ENCODE data around the gene LPP.

Gene LPP

DNA sequence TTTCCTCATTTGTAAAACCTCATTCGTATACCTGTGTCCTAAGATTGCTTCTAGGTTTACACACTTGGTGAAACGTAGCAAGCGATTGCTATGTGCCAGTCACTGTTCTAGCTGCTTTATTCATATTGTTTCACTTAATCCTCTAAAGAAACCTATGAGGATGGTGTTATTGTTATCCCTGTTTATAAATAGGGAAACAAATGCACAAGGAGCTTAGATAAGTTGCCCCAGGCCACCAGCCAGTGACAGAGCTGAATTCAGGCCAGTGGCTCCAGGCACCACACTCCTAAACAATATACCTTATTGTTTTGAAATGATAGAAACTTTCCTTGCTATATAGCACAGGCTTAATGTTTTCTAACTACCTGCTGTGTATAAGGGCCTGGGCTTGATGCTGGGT, 44.0 kb downstream of the LPP start:
- no peak for DNase-seq

DNA sequence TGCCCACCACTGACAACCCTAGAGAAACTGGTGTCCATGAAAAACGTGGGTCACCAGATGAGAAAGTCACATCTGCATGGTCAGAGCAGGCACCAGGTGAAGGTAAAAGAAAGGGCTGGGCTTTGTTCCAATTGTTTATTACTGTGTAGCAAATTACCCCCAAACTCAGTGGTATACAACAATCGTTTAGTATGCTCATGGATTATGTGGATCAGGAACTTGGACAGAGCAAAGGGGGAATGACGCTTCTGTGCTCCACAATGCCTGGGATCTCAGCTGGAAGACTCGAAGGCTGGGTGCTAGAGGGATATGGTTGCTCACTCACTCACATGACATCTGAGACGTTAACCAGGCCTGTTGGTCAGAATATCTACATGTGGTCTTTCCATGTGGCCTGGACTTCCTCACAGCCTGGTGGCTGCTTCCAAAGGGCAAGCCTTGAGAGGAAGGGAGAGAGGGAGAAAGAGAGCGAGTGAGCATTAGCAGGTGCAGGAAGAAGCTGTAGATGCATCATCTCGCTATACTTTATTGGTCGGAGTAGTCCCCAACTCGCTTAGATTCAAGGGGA, 44.9 kb downstream of the LPP start:
- no peak for DNase-seq

DNA sequence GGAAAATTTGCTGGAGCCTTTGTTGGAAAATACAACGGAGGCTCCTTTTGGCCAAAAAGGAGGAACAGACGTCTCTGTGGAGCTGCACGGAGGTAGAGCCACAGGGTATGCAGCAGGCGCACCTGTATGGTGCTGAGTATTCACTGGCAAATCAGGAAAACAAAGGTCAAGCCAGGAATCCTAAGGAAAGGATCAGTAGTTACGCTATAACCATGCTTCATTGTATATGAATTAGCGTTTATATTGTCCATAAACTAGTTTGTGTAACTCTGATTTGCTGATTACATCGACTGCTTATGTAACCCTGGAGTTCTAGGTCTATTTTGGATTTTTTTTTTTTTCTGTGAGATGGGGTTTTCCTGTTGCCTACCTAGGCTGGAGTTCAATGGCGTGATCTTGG, 45.4 kb downstream of the LPP start:
- no peak for DNase-seq

DNA sequence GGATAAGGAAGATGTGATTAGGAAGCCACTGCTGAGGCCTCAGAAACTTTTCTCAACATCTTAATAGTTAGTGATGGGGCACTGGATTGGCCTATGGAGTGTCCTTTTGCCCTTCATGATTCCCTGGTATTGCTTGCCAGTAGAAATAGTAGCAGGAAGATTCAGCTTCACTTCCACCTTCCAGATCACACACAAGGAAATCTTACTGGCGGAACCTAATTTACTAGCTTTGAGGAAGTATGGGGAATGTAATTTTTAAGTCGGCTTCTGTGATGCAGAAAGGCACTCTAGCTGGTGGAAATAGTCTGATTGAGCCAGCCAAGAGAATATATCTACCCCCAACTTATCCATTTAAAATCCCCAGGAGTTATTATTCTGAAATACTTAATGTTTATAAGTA, 46.5 kb downstream of the LPP start:
- no peak for DNase-seq

DNA sequence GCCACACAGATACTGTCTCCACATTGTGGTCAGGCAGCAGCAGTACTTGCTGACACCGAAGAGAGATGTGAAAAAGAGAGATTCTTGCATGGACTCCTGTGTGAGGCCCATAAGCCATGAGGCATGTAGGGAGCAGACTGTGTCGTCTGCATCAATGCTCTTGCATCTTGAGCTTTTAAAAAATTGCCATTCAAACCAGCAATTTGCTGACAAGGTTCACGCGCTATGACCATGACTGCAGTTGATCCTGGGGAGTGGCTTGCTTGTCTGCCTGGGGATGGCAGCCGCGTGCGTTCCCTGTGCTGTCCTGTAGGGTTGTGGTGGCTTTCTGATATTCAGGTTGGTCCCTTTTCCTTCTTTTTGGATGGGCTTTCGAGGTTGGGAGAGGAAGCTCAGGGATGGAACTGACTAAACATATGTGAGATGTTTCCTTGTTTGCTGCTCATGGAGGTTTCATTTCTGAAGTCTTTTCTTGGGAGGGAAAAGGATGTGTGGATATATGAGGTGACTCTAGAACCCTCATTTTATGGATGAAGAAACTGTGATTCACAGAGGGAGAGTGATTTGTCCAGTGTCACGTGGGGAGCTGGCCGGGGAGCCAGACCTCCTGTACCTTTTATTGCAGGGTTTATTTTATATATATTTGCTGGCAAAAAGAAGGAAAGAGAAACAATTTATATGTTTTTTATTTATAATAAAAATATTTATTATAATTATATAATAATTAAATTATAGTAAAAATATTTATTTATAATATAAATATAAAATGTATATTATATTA, 48.6 kb downstream of the LPP start:
- no peak for DNase-seq

DNA sequence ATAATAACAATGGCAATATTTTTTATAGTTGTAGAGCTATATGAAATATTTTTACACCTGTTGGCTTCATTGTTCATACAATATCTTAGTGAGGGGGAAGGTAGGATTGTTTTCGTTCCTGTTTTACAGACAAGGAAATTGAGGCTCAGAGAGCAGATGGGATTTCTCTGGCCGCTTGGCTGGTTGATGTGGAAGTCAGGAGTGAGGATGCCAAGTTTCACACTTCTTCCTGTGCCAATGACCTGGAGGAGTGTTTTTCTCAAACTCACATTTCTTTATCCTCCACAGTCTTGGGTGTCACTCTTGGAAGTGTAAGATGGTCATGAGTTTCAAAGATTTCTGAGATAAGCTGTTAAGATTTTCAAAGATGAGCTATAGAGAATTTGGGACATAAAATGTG, 50.6 kb downstream of the LPP start:
- no peak for DNase-seq

DNA sequence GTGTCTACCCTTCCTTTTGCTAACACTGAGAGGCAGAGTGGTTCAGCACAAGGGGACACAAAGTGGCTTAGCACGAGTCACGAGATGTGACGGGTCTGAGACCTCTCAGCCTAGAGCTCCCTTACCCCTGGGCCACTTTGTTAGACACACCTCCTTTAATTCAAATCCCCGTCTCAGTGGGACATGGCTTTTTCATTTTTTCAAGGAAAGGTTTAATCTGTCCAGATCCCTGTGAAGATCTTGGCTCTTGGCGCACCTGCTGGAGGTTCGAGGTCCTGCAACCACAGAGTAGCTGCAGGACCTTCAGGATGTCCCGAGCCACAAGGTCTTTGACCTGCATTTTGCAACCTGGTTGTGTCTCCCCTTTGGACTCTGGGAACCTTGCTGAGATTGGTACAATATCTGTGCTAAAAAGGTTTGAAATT, 52.0 kb downstream of the LPP start:
- DNase-seq = no peak

DNA sequence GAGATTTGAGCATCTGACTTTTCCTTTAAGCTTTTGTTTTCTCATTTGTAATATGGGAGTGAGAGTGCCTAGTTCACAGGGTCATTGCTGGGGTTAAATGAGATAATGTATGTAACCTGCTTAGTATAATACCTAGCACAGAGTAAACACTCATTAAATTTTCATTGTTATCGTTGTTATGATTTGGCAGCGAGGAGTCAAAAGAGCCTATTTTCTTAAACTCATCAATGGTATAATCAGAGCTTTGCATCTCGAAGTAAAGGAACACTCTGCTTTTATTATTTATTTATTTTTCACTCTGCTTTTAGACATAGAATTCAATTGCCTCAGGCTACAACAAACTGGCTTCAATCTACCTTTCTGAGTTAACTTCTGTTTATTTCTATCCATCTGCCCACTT, 52.8 kb downstream of the LPP start:
- no peak for DNase-seq

DNA sequence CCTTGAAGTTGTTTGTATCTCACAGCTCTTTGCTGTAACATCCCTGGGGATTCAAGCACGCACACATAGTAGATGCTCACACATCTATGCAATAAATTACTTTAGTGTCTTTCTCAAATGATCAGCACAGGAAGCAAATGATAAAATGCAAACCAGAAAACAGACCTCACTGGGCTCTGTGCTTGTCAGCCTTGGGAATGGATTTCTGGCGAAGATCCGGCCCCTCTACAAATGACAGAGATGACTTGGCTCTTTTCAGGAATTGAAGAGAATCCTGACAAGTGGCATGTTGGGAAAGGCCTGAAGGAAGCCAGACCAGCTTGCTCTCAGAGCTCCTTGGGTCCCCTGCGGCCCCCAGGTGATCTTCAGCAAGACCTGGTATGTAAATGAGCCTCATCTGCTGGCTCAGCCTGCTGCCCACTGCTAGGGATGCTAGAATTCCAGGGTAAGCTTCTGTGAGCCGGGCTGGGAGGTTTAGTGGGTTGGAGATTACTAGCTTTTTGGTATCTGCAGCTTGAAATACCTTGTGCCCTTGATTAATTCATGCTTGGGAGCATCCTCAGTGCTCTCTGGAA, 54.1 kb downstream of the LPP start:
- peak; percentile 69 for DNase-seq

DNA sequence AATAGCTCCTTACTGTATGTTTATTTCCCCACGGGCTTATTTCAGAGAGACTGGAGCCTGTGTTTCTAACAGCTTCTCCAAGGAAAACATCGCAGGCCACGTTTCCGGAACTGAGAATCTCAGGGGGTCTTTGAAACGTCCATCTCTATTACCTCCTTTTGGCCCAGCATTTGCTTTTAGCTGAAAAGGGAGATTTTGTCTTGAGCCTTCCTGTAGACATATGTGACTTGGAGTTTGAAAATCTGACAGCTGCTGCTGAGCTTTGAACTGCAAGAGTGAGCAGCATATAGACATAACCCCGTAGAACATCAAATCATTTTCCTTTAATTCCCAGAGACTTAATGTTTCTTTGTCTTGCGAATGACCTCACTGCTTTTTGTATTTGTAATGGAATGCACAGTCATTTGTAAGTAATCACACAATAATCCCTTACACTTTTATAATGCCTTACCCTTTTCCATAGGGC, 54.6 kb downstream of the LPP start:
- DNase-seq = no peak

DNA sequence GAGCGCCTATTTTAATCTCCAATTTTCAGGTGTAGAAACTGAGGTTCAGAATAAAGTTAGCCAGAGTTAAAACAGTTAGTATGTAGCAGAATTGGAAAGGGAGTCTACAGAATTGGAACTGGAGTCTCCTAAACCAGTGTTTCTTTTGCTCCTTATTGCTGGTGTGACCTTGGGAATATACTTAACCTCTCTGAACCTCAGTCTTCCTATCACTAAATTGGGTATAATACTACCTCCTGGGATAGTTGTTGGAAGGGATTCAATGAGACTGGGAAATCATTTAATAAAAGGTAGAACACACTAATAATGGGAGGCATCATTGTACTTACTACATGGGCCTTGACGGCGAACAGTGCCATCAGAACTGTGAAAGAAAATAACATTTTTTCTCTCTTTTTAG, 55.1 kb downstream of the LPP start:
- no peak for DNase-seq

DNA sequence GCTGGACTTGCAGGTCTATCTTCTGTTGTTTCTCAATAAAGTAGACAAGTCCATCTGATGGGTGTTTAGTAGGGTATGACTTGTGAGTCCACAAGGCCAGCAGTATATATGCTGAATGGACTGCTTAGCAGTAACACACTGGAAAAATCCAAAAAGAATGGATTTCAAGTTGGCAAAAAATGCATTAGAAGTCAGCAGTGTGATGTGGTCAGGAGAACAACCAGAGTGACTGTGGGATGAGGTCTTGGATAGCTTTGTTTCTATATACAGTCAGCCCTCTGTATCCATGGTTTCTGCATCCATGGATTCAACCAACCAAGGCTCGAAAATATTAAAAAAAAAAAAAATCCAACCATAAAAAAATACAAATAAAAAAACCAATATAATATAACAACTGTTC, 55.8 kb downstream of the LPP start:
- no peak for DNase-seq

DNA sequence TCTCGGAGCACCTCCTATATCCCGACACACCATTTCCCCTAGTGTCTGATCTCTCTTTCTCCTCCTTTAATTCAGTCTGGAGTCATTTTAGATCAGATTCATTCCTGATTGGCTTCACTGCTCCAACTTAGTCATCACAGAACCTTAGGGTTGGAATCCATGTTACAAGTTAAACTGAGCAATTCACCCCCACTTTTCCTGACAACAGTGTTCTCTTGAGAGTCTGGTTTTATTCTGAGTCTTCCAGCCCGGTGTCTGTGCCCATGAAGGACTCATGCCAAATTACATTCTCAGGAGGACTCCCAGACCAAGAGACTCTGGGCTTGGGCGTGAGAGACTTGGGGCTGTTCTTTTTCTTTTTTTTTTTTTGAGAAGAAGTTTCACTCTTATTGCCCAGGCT, 57.5 kb downstream of the LPP start:
- DNase-seq = no peak

DNA sequence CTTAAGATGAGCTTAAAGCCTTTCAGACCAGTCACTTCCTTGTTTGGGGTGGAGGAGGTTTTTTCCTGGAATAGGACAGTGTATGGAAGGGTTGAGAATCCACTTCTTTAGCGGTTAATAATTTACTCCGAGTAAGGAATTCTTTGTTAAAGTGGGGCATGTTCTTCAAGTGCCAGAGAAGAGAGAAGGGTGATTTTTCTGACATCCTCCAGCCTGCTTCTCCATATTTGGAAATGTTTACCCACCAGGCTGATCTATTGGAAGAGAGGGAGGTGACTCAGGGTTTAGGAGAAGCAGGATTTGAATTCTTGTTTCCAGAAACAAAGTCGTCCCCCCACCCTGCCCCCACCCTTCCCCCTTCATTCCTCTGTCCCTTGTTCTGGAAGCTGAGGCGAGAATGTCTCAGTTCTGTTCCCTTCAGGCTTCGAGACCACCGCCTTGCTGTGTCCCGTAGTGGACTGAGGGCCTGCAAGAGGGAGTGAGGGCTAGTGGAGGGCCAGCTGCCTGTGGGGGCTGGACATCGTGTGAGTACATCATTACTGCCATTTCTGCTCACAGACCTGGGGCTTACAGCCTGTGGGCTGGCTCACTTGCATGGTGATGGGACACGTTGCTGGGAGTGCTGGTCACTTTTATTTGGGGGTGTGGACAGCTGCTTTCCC, 58.5 kb downstream of the LPP start:
- no peak for DNase-seq

DNA sequence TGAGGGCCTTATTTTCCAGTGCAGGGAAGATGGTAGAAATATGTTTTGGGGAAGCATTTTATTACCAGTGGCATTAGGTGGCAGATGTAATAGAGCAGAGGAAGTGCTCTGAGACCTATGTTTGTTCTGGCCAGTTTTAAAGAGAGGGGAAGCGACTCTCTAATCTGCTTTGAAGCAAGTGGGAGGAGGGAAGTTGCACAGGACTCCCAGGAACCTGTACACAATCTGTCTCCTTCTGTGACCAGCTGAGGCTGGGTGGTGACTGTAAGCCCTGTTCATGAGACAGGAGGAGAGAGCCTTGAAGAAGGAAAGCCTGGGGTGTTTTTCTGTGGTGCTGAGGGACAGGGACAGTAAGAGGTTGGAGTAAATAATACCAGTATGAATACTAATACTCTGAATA, 60.5 kb downstream of the LPP start:
- DNase-seq = no peak

DNA sequence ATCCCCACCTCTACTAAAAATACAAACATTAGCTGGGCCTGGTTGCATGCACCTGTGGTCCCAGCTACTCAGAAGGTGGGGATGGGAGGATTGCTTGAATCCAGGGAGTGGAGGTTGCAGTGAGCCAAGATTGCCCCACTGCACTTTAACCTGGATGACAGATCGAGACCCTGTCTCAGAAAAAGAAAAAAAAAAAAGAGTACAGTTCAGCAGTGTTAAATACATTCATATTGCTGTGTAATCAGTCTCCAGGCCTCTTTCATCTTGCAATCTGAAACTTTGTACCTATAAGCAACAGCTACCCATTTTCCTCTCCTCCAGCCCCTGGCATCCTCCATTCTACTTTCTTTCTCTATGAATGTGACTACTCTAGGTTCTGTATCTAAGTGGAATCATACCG, 61.2 kb downstream of the LPP start:
- DNase-seq = no peak

DNA sequence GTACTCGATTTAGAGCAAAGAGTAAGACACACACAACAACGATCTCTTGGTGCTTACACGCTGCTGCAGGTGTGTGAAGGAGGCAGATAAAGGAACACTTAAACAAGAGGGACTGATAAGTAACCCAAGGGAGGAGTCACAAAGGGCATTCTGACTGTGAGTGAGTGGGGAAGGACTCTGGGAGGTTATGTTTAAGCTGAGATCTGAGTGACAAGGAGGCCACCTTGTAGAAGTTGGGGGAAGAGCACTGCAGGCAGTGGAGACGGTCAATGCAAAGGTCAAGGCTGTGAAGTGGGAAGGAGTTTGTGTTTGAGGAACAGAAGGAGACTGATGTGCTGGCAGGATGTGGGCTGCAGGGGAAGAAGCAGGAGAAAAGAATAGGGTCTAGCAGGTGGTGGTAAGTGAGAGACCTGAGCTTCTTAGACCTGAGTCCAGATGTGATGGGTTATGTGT, 63.1 kb downstream of the LPP start:
- no peak for DNase-seq

DNA sequence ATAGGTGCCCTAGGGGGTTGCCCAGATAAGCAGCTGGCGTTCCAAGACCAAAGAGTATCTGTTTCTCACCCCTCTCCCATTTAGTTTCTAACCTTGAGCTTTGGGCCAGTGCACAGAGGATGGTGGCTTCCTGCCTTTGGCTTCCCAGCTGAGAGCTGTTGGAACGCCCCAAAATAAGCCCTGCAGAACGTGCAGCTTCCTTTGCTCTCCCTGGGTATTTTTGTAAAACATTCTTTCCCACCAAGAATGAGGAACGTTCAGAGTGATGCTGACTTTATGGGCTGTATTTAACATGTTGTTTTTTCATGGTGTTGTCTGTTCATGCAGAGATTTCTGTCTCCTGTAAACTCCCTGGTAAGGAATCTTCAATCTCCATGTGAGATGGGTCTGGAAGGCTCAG, 63.8 kb downstream of the LPP start:
- DNase-seq = no peak

DNA sequence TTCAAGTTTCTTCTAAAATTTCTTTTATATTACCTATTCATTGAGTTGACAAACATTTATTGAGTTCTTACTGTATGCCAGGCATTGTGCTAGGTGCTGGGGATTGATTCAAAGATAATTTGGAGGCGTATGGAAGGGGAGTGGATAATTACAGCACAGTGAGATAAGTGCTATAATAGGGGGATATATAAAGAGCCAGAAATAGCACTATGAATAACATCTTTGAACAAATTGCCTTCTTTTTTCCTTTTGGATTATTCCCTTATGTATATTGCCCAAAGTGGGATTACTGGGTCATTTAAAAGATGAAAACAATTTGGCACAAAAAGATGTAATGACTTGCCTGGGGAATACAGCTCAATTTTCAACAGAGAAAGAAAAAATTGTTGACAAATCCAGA, 64.6 kb downstream of the LPP start:
- no peak for DNase-seq

DNA sequence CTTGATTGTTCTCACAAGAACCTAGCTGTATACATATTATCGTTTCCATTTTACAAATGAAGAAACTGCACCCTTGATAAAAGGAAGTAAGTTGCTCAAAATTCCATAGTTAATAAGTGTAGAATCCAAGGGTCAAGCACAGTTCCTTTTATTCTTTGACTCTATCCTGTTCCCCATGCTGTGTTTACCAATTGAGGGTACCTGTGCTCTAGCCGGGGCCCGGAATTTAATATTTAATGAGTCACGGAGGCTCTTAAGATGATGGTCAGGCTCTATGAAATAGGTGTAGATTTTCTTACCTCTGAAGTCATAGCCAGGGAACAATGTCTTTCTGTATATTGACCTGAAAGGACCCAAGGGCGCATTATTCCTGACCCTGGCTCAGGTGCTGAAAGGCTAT, 65.2 kb downstream of the LPP start:
- no peak for DNase-seq

DNA sequence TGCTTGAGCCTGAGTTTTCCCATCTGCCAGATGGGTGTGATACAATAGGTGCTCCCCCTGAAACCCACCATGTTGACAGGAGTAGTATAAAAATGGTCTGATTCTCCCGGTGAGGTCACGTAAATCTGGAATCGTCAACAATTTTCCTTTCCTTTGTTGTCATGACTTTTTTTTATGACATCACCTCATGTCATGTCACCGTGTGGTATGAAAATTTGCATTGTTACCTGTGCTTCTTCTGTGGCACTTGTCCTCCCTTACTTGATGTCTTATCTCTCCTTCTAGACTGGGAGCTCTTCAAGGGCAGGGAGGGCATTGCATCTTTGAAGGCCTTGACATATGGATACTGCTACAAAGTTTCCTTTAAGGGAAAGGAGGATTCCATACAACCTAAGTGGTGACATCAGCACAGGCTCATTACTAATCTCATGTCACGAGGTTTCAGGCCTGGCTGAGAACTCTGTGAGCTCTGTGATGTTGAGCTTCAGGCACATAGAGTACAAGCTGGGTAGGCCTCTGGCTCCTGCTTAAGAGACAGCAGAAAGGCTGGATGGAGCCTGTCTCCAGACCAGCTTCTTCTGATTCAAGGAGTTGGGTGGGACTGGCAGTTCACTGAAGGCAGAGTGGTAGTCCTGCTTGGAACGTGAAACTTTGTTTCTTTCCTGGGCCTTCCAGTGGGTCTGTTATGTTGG, 66.3 kb downstream of the LPP start:
- no peak for DNase-seq

DNA sequence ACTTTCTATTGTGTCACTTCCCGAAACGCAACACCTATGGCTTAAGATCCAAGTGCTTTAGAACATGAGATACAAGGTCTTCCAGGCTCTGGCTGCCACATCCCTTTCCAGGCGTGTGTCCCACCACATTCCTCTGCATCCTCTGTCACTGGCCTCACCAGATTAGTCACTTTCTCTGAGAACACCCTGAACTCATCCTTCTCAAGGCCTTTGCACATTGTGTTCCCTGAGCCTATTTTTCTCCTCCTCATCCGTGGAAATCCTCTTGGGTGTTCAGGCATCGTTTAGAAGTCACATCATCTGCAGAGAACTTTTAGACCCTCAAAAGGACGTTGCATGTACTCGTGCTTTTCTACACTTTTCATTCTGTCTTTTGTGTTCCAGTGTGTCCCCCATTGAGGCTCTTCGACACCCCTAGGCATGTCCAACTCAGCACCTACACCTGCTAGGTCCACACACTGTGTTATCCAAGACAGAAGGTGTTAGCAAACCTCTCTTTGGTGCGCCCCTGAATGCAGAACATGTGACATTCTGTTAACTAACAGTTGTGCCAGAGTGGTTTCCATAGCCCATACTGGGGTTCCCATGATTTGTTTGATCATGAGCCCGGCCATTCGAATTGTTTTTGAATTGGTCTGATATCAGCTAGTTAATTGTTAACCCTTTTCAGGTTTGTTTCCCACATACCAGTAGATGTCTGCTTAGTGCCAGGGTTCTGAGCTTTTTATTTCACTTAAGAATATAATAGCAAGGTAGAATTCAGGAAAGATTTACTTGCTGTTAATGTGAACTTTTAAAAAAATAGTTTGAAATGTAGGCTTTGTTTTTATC, 67.2 kb downstream of the LPP start:
- no peak for DNase-seq
